Gastrocnemius medialis (tissue), 4 donors: Measurements from ENCODE around the gene IL15. TPM values are rescaled to one million over a fixed set of nuclear protein-coding genes. Genes with fewer than 3 reads are reported as not detected.

Experiments used
- ATAC-seq, 2 donors: fragments of 150-250 bp; one replicate each; pipeline ENCODE4 v1.9.1; 2016
- DNase-seq, 2 donors: peaks; one replicate each; pipeline ENCODE4 v3.0.0-alpha.2; 2019
- H3K27ac ChIP-seq, 4 donors: fragments of 200-600 bp; sonication (generic); 1 replicate in 1 of 4; 2 replicates in 3 of 4; pipeline ENCODE4 v1.5.1; 2016 to 2018; ENCODE audit warnings: mild to moderate bottlenecking in 2 of 4, moderate library complexity in 1 of 4
- H3K27me3 ChIP-seq, 3 donors: fragments of 200-600 bp; sonication (generic) in 2 of 3; 1 replicate in 1 of 3; 2 replicates in 2 of 3; pipeline versions ENCODE4 v1.5.1 to v1.6.0; 2016 to 2019; ENCODE audit warnings: mild to moderate bottlenecking in 1 of 3, moderate library complexity in 1 of 3
- H3K36me3 ChIP-seq, 2 donors: fragments of 200-600 bp; sonication (generic) in 1 of 2; one replicate each; pipeline ENCODE4 v1.5.1; 2017 to 2018
- H3K4me1 ChIP-seq, 2 donors: fragments of 200-600 bp; sonication (generic) in 1 of 2; one replicate each; pipeline ENCODE4 v1.5.1; 2016 to 2017; ENCODE audit warnings: mild to moderate bottlenecking in 2 of 2
- H3K4me3 ChIP-seq, 4 donors: fragments of 200-600 bp; sonication (generic) in 3 of 4; 1 replicate in 1 of 4; 2 replicates in 3 of 4; pipeline ENCODE4 v1.5.1; 2016 to 2019; ENCODE audit warnings: mild to moderate bottlenecking in 2 of 4
- H3K9me3 ChIP-seq, 3 donors: fragments of 200-600 bp; sonication (generic) in 2 of 3; 1 replicate in 1 of 3; 2 replicates in 2 of 3; pipeline ENCODE4 v1.5.1; 2016 to 2019
- POLR2A ChIP-seq, 2 donors: fragments of 450-650 bp; IDR thresholded peaks; one replicate each; pipeline ENCODE4 v1.6.1; 2017; ENCODE audit warnings: antibody characterized with exemption in 2 of 2, mild to moderate bottlenecking in 2 of 2, moderate library complexity in 2 of 2
- in situ Hi-C, 4 donors: fragments of 200-750 bp; cut with MboI; loops; one replicate each; pipeline versions ENCODE4 v1.15.0 to v1.8.0; 2017; ENCODE audit warnings: low sequenced_read_pairs in 4 of 4
- intact Hi-C: fragments of 100-400 bp; cut with DNase I; formaldehyde crosslinking; loops from one replicate; pipeline ENCODE4 v1.15.1; 2023; ENCODE audit warnings: low total_unique reads
- total RNA-seq, 4 donors: library from RNA; depleted of rRNA; stranded (reverse); fragments of >200 nt; gene quantifications; one replicate each; pipeline versions ENCODE4 v1.1.0 to v1.2.3, GENCODE V29; 2016
- TF ChIP-seq, protein P1 (sequence below), 5 experiments: fragments of 450-650 bp in 3 of 5; fragments of 200-600 bp in 2 of 5; sonication (generic) in 2 of 5; IDR thresholded peaks in 4 of 5; conservative IDR thresholded peaks in 1 of 5; 1 replicate in 4 of 5; 2 replicates in 1 of 5; pipeline ENCODE4 v1.5.1; 2016 to 2019; ENCODE audit warnings: antibody characterized with exemption in 5 of 5, mild to moderate bottlenecking in 3 of 5, moderate library complexity in 3 of 5

Gene IL15
- total RNA-seq, 4 donors from 2014 or later: 2.1 to 6.1 (median 2.7) TPM

- ATAC-seq (no peak), DNase-seq (no peak)
- Histone ChIP-seq H3K27ac (no peak overlapping the region), H3K27me3 (no peaks in the 10 kb centered on the region), H3K36me3 (no peaks in the 10 kb centered on the region), H3K4me1 (no peaks in the 10 kb centered on the region), H3K9me3 (no peaks in the 10 kb centered on the region), H3K4me3 (no peak overlapping the region)
- TF ChIP-seq, protein P1, sequence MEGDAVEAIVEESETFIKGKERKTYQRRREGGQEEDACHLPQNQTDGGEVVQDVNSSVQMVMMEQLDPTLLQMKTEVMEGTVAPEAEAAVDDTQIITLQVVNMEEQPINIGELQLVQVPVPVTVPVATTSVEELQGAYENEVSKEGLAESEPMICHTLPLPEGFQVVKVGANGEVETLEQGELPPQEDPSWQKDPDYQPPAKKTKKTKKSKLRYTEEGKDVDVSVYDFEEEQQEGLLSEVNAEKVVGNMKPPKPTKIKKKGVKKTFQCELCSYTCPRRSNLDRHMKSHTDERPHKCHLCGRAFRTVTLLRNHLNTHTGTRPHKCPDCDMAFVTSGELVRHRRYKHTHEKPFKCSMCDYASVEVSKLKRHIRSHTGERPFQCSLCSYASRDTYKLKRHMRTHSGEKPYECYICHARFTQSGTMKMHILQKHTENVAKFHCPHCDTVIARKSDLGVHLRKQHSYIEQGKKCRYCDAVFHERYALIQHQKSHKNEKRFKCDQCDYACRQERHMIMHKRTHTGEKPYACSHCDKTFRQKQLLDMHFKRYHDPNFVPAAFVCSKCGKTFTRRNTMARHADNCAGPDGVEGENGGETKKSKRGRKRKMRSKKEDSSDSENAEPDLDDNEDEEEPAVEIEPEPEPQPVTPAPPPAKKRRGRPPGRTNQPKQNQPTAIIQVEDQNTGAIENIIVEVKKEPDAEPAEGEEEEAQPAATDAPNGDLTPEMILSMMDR (IDR thresholded peaks at IDR 0.05 in 4 of 5, conservative IDR thresholded peaks at IDR 0.05 in 1 of 5): no peak
- no peak for TF ChIP-seq POLR2A (IDR thresholded peaks at IDR 0.05)
- in situ Hi-C loops: no loop called here
- intact Hi-C loops: loop anchor here (10.0 kb wide), 1 partner anchor 415 kb away; no protein-coding TSS in a partner anchor
Observed at GRCh38 chr4:141719585-141719984, 83.2 kb downstream of the IL15 start.

DNA sequence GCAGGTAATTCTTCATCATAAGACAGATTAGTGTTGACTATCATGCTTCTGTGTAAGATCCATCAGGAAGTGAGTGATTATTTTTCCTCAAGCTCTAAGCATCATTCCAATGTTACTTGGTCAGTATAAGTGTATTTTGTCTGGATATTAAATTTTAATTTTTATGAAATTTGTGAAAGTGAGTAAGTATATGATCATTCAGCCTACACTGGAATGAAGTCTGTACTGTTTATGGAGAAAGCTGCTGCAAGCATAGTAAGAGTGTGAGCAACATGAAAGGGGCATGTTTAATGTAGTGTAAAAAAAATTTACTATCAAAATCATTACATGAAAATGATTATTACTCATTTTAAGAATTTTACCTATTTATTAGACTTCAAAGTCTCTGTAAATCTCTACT is 84.8 kb downstream of the IL15 start:
- H3K27me3 ChIP-seq: no peaks in the 10 kb centered on the region
- no peak overlapping the region for H3K27ac ChIP-seq
- DNase-seq (no peak), ATAC-seq (no peak)
- no peaks in the 10 kb centered on the region for H3K4me1 ChIP-seq
- intact Hi-C loops: no loop called here
- no peaks in the 10 kb centered on the region for H3K36me3 ChIP-seq
- no peaks in the 10 kb centered on the region for H3K9me3 ChIP-seq
- TF ChIP-seq POLR2A (IDR thresholded peaks at IDR 0.05): no peak
- TF ChIP-seq, protein P1 (IDR thresholded peaks at IDR 0.05 in 4 of 5, conservative IDR thresholded peaks at IDR 0.05 in 1 of 5): no peak
- no peak overlapping the region for H3K4me3 ChIP-seq
- in situ Hi-C loops: no loop called here

DNA sequence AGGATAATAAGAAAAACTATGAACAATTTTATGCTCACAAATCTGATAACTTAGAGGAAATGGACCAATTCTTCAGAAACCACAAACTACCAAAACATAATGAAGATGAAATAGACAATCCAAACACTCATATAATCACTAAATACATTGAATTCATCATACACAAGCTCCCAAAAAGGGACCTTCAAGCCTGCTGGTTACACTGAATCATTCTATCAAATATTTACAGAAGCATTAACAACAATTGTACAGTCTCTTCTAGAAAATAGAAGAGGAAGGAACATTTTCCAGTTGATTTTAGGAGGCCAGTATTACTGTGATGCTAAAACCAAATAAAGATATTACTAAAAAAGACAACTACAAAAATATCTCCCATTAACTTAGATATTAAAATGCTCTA is 88.3 kb downstream of the IL15 start:
- intact Hi-C loops (no loop called here), in situ Hi-C loops (no loop called here)
- H3K27me3 ChIP-seq: no peaks in the 10 kb centered on the region
- no peak for DNase-seq
- no peak overlapping the region for H3K27ac ChIP-seq
- no peak overlapping the region for H3K4me3 ChIP-seq
- no peaks in the 10 kb centered on the region for H3K9me3 ChIP-seq
- peaks cover 0 to under 1% of the 10 kb centered on the region in 2 donors for H3K36me3 ChIP-seq
- no peak for ATAC-seq
- no peaks in the 10 kb centered on the region for H3K4me1 ChIP-seq
- no peak for TF ChIP-seq POLR2A (IDR thresholded peaks at IDR 0.05)
- TF ChIP-seq, protein P1 (IDR thresholded peaks at IDR 0.05 in 4 of 5, conservative IDR thresholded peaks at IDR 0.05 in 1 of 5): no peak

DNA sequence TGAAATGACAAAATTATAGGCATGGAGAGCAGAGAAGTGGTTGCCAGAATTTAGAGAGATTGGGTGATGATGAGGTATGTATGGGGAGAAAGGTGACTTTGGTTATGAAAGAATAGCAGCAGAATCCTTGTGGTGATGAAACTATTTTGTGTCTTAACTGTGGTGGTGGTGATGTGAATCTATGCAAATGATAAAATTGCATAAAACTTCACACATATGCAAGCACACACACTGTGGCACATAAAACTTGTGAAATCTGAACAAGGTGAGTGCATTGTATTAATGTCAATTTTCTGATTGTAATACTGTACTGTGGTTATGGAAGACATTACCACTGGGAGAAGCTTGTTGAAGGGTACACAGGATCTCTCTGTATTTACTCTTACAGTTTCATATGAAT is 91.0 kb downstream of the IL15 start:
- ATAC-seq: no peak
- DNase-seq: no peak
- intact Hi-C loops: no loop called here
- TF ChIP-seq POLR2A (IDR thresholded peaks at IDR 0.05): no peak
- H3K27me3 ChIP-seq: no peaks in the 10 kb centered on the region
- H3K27ac ChIP-seq: no peak overlapping the region
- no peaks in the 10 kb centered on the region for H3K9me3 ChIP-seq
- in situ Hi-C loops: no loop called here
- no peak overlapping the region for H3K4me3 ChIP-seq
- H3K36me3 ChIP-seq: peaks cover 0 to 13% of the 10 kb centered on the region in 2 donors
- no peaks in the 10 kb centered on the region for H3K4me1 ChIP-seq

GRCh38 chr4:141730805-141731204 is 94.4 kb downstream of the IL15 start:
- intact Hi-C loops (no loop called here), in situ Hi-C loops (no loop called here)
- H3K27me3 ChIP-seq: no peaks in the 10 kb centered on the region
- ATAC-seq: no peak
- H3K9me3 ChIP-seq: no peaks in the 10 kb centered on the region
- H3K4me1 ChIP-seq: no peaks in the 10 kb centered on the region
- TF ChIP-seq POLR2A (IDR thresholded peaks at IDR 0.05): no peak
- TF ChIP-seq, protein P1 (IDR thresholded peaks at IDR 0.05 in 4 of 5, conservative IDR thresholded peaks at IDR 0.05 in 1 of 5): no peak
- no peak overlapping the region for H3K4me3 ChIP-seq
- H3K36me3 ChIP-seq: peaks cover 0 to 13% of the 10 kb centered on the region in 2 donors
- no peak overlapping the region for H3K27ac ChIP-seq
- DNase-seq: no peak
